Measurements from ENCODE around the gene SSNA1.

Gene SSNA1

DNA sequence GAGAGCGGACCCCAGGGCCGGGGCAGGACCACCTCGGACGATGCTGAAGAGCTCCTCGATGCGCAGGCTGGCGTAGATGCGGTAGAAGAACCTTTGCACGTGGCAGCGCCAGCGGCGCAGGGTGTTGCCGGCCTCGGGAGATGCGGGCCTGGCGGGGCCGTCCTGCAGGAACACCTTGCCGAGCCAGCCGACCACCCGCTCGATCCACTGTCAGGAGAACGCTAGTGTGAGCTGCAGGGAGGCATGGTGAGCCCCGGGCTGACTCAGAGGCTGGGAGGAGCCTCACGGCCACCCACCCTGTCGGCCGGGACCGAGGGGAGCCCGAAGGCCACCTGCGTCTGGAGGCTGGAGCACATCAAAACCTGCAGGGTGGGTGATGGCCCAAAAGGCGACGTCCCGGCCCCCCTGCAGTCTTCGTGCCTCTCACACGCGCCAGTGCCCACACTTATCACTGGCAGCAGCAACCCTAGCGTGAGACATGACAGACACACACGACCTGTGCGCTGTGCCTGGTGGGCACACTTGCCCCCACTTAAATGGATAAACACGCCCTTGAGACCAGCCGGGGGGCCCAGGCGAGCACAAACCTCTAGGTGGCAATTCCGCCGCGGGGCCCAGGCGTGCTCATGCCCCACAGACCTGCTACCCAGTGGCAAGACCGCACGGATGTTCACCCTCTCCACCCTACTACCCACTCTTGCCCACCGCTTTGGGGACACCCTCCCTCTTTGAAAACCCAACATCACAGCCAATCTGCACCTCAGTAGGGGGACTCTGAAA, 3.4 kb upstream of the SSNA1 start:
- DNase-seq, result no peak

- DNase-seq, result no peak
Measured at GRCh38 chr9:137185921-137186320, 2.6 kb upstream of the SSNA1 start.

- DNase-seq, result peak; percentile 51
Measured at GRCh38 chr9:137186385-137186784, 2.1 kb upstream of the SSNA1 start.

- no peak for DNase-seq
Measured at GRCh38 chr9:137187386-137187785, 1.1 kb upstream of the SSNA1 start.

DNA sequence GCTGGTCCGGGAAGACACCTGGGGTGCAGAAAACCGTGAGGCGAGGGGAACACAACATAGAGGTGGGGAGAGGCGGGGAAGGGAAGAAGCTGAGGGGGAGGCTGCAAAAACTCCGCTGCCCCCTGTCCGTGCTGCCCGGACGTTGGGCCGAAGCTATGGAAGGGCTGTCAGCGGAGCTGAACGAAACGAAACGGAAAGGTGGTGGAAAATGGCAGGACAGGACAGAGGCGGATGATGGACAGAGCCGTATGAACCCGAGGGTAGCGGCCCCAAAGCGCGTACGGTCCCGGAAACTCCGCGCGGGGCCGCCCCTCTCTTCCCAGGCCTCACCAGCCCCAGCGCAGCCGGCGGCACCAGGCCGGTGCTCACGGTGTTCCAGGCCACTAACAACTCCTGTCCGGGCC, 388 bp upstream of the SSNA1 start:
- no peak for DNase-seq

DNA sequence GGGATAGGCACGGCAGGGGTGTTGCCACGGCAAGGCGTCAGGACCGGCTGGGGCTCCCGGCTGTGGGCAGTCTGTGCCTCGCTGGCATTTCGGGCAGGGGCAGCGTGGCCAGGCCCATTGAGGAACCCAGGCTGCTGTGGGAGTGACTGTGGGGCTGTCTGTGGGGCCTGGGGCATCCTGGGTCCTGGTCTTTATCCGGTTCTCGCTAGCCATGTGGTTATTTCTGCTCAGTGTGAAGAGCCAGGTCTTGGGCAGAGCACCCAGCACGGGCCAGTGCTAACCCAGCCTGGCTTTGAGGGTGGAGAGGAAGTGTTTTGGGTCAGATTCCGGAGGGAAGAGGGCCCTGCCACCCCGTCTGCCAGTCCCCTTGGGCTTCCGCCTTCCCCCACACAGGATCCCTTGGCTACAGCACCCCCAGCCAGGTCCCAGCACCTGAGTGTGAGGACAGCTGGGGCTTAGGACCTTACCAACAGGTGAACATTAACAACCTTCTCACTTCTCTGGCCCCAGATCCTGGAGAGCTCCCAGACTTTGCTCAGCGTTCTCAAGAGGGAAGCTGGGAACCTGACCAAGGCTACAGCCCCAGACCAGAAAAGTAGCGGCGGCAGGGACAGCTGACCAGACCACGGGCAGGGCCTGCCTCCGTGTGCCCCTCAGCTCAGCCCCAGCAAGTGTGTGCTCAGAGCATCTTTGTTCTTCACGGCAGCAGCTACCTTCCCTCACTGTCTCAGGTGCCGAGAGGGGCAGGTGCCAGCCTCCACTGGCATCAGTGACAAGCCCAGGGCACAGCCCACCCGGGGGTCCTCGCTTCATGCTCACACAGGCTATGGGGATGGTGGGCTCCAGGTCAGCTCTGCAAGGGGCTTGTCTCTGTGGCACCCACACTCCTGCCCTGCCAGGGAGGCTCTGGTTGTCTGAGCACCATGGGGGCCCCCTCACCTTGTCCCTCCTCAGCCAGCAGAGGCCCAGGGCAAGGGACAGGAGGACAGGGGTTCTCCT, 1.1 kb downstream of the SSNA1 start:
- DNase-seq, result peak; percentile 74

- DNase-seq, result peak; percentile 85
Measured at GRCh38 chr9:137190315-137190856, 1.9 kb downstream of the SSNA1 start.

DNA sequence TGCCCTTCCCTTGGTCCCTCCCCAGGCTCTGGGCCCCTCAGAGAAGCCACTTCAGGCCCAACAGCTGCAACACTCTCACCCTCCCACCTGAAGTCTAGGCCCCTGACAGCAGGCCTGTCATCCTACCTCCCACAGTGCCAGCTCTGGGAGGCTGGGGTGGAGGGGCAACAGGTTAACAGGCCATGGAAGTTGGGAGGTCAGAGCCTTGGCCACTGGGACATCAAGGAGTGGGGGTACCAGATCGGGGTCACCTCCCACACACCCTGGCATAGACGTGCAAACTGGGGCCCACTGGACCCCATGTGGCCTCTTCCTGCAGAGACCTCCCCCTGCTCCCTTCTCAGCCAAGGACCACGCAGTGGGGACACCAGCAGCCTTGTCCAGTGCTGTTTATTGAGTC, 2.8 kb downstream of the SSNA1 start:
- DNase-seq, result no peak

DNA sequence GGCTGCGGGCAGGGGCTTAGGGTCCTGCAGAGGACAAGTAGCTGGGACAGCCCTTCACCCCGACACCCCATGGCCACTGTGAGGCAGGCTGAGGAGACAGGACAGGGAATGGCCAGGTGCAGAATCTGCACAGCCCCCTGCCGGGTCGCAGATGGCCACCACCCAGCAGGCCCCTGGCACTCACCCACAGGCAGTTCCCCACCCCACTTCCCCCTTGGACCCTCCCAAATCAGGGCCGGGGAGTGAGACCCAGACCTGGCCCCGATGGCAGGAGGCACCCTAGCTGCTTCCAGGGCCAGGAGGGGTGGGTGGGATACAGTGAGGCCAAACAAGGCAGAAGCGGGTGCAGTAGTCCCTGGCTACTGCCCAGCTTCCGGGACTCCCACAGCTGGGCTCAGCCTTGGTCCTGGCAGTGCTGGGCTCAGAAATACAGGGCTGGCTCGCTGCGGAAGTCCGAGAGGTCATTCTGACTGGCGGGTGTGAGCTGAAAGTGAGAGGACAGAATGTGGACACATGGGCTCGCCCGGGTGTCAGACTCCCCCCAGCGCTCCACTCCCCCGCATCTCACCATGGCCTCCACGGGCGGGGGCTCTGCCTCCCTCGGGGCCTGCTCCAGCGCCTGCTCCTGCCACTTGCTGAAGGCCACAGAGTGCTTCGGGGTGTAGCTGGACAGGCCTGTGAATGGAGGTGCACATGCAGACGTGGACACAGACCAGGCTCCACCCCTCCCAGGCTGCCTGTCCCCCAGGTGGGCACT, 3.4 kb downstream of the SSNA1 start:
- no peak for DNase-seq

- no peak for DNase-seq
Measured at GRCh38 chr9:137192448-137192780, 3.9 kb downstream of the SSNA1 start.

DNA sequence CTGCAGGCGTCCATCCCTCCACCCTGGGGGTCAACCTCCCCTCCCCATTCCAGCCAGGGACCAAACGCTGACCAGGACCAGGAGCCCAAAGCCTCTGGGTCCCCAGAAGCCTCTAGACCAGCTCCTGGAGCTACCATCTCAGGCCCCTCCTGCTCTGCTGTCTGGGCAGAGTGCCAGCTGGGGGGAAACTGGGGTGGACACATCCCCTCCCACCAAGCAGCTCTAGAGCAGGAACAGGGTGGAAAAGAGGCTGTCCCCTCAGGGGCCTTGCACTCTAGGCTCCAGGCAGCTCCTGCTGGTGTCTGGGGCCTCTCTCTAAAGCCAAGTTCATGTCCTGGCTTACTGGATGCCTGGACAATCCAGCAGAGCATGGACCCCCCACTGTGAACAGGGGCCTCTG, 4.4 kb downstream of the SSNA1 start:
- no peak for DNase-seq

DNA sequence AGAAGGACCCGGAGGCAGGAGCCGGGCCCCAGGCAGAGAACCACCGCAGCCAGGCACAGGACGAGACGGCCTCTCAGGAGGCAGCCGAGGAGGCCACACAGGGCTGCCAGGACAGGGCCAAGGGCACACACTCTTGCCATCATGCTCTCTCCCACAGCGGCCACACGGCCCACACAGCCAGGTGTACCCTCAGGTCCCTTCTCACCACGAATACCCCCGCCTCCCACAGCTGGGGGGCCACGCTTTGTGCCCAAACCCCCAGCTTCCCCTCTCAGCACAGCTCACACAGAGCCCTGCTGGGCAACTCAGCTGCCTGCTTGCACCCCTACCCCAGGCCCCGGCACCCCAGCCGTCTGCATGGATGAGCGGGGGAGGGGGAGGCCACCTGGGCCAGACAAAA, 5.3 kb downstream of the SSNA1 start:
- no peak for DNase-seq

GRCh38 chr9:137194388-137194787, 5.9 kb downstream of the SSNA1 start:
- DNase-seq, result peak; percentile 76

DNA sequence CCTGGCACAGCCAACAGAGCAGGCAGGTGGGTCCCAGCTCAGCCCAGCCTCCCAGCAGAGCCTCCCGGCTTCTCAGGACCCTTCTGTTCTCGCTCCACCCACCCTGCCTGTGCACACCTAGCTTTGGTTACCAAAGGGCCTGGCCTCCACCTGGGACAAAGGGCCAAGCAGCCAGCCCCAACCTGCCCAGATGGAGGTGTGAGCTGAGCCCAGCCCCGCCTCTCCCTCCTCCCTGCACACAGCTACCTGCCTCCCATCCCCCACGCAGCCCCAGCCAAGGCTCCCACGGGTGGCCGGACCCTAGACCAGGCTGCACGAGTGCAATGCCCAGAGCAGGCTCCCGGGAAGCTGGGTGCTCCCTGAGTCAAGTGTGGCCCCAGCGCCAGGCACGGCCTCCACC, 6.4 kb downstream of the SSNA1 start:
- peak; percentile 87 for DNase-seq

GRCh38 chr9:137195525-137196220, 7.2 kb downstream of the SSNA1 start:
- peak; percentile 99 for DNase-seq

- peak; percentile 82 for DNase-seq
Measured at GRCh38 chr9:137198051-137198901, 9.8 kb downstream of the SSNA1 start.

DNA sequence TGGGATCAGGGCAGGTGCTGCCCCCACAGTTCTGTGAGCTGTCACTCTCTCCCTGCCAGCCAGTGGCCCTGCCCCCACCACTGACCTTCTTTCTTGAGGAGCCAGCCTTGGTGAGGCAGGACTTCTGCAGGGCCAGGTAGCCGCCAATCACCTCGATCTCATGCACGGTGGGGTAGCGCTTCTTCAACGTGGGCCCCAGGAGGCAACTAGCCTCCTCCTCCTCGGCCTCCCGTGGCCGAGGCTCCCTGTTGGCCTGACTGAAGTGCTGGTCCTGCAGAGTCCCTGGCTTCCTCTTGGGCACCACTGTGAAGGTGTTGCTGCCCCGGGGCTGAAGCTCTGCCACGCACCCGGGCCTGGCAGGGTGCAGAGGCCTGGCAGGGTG, 10.4 kb downstream of the SSNA1 start:
- peak; percentile 71 for DNase-seq

DNA sequence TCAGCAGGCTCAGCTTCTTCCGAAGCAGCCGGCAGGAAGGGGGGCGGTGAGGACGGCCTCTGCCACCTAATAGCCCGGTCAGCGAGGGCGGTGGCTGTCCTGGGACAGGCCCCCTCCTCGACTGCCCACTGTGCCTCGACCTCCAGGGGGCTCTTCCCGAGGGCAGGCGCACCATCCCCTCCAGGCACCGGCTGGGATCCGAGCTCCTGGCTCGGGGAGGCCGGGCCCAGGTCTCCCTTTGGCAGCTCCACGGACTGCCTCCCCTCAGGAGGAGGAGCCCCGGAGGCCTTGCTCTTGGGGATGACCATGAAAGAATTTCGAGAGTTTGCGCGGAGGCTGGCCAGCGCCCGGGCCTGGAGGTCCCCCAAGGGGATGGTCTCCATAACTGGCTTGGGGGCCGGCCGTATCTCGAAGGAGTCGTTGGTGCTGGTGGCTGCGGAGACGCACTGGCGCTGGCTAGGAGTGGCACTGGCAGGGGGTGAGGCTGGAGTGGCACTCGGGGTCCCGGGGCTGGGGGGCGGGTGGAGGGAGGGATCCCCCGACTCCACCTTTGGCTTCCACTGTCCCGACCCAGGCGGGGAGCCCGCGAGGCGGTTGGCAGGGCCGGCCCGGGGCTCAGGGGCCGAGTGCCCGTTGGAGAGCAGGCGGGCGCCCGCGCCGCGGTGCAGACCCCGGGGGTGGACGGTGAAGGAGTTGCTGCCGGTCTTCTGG, 11.1 kb downstream of the SSNA1 start:
- peak; percentile 61 for DNase-seq

DNA sequence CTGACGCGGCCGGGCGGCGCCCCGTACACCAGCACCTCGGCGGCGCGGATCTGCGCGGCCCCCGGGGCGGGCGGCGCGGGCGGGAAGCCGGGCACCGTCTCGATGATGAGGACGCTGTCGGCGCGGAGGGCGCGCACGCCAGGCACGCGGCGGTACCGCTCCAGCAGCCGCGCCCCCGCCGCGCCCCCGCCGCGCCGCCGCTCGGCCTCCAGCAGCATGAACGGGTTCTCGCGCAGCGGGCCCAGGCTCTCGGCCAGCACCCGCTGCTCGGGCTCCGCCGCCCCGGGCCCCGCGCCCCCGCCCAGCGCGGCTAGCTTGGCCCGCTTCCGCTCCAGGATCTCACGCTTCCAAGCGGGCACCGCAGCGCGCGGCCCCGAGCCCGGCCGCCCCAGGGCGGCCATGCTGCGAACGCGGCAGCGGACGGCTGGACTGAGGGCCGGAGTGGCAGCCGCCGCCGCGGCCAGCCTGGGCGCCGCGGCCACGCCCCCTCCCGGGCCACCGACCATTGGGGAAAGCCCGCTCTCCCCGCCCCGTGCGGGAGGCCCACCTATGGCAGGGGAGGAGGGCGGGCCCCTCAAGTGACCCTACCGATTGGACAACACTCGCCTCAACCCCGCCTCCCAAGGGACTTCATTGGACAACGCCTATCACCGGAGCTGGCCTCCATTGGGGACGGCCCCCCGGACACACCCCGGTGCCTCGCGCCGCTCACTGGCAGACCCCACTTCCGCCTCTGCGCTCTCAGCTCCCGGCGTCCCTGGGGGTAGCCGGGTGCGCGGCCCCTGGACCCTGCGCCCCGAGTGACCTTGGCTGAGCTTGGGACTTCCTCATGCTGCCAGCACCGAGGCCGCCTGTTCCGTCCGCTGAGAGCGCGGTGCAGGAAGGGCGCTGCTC, 12.1 kb downstream of the SSNA1 start, which contains the start of gene TPRN:
TPRN (minus strand) TSS at position 431 of the 894 bp plus-strand sequence; CDS start at position 401, 30 bp downstream.
- DNase-seq, result peak; percentile 100
